ENCODE data around the gene LDHAL6B.

LDHAL6B gene

GRCh38 chr15:59221511-59222505 lies 15.2 kb downstream of the LDHAL6B start:
- DNase-seq: peak; percentile 69 to 89 (median 87)

- DNase-seq: no peak
Observed at GRCh38 chr15:59222906-59223550, 16.4 kb downstream of the LDHAL6B start.

GRCh38 chr15:59223736-59224135 lies 17.1 kb downstream of the LDHAL6B start:
- DNase-seq: no peak

DNA sequence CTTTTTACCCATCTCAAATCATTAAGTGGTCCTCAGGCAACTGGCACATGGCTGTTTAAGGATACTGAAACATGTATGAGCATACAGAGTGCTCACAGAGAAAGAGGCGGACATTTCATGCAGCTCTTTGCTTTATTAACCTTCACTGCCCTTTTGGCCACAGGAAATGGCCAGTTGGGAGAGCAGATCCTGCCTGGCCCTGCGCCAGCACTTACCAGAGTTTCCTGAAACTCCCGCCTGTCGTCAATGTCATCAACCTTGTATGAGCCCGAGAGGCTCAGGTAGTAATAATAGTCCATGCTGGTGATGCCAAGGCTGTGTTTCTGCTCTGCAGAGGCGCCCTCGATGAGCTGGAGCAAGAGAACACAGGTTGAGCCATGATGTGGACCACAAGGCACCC lies 17.8 kb downstream of the LDHAL6B start:
- no peak for DNase-seq

GRCh38 chr15:59227021-59227420 lies 20.4 kb downstream of the LDHAL6B start:
- no peak for DNase-seq

GRCh38 chr15:59229015-59229414 lies 22.4 kb downstream of the LDHAL6B start:
- DNase-seq: no peak

- no peak for DNase-seq
Observed at GRCh38 chr15:59229453-59229852, 22.8 kb downstream of the LDHAL6B start.

DNA sequence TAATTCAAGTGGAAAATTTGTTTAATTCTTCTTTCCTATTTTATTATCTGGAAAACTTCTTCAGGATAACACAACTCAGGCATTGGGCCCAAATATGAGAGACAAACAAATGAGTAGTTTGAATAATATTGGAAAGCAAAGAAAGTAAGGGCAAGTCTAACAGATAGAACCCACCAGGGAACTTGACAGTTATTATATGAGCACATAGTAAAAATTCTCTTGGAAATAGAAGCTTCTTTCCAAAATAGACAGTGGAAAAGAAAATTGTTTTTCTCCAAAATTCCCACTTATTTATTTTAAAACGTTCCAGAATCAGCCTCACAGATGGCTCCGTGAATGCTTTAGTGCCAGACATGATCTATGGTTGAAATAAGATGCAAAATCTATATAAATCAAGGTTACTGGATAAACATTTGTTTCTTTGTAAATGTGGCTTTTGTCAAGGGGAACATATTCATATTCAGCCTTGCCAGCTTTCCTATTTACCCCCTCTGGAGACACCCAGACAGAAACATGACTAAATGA lies 23.9 kb downstream of the LDHAL6B start:
- no peak for DNase-seq

DNA sequence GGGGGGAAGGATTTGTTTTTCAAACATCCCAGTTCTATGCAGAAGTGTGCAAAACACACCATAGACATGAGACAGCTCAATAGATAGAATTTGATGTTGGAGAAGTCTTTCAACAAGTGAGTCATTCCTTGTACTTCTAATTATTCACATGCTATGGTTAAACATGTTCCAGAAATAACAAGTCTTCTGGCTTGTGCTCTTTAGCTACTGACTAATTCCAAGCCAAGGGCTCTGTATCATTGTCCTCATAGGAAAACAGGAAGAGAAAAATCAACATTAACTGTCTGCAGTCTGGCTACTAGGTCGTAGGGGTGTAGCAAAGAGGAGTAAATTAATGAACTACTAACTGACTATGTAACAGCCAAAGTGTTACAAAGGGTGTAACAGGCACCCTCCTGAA lies 25.8 kb downstream of the LDHAL6B start:
- peak; percentile 56 to 84 (median 74) for DNase-seq

DNA sequence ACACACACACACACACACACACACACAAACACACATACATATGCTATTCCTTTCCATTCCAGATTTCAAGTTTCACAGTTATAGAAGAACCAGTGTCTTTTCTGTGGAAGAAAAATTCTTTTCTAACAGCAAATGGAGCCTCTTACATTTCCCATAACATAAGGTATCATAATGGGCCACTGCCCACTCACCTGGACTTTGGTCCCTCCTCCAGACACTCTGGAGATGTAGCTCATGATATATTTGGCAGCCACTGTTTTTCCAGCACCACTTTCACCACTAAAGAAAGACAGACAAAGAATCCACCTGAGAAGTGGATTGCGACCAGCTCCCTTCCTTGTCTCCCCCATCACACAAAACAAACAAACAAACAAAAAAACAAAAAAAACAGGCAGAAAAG lies 29.8 kb downstream of the LDHAL6B start:
- DNase-seq: no peak

DNA sequence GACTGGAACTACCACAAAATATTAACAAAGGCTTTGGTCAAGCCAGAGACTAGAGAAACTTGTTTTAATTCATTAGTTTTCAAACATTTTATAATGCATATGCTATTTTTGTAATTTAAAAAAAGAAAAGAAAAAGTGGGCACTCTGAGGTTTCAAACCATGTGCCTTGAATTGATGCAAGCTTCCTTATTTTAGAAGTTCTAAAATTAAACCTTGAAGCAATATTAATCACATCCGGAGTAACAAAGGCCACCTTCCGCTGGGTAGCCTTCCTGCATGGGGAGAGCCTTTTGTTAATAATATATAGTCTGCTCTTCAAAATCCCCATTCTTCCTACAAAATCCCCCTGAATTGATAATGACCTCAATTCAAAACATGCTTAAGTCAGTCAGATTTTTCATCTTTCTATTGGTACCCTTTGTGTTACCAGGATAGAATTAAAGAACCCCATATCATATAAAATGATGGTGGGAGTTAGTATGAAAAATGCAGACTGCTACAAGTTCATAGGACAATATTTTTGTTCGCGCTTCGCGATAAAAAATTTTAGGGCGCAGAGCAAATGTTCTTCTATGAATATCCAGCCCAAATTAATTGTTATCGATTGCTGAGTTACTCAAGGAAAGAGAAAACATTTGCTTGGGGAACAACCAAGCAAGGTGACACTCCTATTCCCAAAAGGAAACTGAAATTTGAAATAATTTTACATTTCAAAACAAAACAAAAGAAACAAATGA lies 30.6 kb downstream of the LDHAL6B start:
- peak; percentile 81 to 91 (median 90) for DNase-seq

GRCh38 chr15:59237924-59238331 lies 31.3 kb downstream of the LDHAL6B start:
- peak; percentile 82 to 93 (median 88) for DNase-seq

- DNase-seq: no peak
Observed at GRCh38 chr15:59240036-59240435, 33.4 kb downstream of the LDHAL6B start.

DNA sequence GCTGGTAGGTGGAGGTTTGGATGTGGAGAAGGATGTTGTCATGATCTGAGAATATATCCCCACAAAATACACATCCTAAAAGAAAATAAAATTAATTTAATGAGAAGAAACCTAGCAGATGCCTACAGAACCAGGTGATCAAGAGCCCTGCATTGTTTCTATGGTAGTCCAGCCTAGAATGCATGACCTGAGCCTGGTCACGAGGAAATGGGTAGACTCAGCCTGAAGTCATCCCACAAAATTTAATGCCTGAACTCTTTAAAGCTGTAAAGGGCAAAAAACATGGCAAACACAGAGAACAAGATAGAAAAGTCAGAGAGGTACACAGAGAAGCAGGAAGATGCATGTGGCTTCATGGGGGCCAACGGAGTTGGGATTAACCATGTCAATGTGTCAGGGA lies 36.0 kb downstream of the LDHAL6B start:
- DNase-seq: no peak

- DNase-seq: no peak
Observed at GRCh38 chr15:59243622-59244021, 37.0 kb downstream of the LDHAL6B start.

- DNase-seq: no peak
Observed at GRCh38 chr15:59244337-59244736, 37.7 kb downstream of the LDHAL6B start.

DNA sequence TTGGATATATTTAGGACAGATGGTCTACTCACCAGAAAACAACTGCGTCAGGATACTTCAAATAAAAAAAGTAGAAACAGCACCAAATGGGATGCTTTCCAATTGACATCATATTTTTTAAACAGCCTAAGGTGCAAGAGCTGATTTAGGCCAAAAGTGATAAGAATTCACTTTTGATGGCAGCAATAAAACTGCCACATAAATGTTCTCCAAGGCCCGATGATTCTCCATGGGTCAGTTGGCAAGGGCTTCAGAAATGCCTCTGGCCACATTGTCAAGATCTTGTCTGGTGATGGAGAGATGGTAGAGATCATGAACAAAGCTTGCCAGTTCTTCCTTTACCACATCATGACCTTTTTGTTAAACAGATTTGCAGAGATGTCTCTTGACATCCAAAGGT lies 38.9 kb downstream of the LDHAL6B start:
- no peak for DNase-seq

DNA sequence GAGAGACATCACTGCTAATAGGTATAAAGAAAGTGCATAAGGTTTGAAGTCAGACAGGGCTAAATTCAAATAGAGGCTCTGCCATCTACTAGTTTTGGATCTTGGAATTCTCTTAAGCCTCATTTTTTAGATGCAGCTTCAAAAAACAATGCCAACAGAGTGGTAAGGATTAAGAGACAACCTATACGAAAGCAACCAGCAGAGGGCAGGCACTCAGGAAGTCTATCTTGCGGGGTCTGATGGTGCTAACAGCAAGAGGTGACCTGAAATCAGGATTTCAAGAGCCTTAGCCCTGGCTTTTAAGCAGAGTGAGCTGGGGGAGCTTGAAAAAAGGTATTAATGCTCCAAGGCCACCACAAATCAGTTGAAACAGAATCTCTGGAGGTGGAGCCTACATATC lies 40.7 kb downstream of the LDHAL6B start:
- DNase-seq: peak; percentile 63 to 70 (median 64)

DNA sequence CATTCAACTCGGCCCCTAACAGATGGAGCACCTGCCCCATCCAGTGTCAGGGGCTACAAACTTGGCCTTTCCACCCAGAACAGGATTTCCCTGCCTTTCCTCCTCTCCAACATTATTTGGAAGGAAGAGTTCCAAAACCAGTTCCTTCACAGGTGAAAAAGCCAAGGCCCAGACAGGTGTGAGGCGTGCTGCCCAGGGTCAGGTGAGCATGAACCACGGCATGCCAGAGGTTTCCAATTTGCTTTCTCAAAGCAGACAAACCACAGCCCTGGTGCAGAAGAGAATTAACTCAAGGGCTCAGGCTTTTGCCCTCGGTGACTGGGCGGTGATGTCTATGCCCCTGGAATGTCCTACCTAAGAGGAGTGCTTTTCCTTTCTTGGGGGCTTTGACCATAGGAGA lies 43.2 kb downstream of the LDHAL6B start:
- no peak for DNase-seq

DNA sequence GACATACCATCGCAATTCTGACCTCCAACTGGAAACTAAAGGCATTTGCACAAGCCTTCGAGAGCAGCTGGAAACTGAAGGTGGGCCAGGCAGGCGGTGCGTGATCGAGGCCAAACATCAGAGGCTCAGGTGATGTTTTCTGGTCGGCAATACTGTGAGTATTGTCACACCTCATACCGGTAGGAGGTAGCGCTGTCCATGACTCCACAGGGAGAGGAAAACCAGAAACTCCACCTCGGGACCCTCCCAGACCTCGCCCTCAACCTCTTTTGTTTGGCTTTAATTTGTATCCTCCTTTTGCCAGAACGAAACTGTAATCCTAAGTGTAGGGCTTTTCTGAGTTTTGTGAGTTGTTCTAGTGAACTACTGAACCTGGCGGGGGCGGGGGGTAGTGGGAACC lies 43.6 kb downstream of the LDHAL6B start:
- no peak for DNase-seq

DNA sequence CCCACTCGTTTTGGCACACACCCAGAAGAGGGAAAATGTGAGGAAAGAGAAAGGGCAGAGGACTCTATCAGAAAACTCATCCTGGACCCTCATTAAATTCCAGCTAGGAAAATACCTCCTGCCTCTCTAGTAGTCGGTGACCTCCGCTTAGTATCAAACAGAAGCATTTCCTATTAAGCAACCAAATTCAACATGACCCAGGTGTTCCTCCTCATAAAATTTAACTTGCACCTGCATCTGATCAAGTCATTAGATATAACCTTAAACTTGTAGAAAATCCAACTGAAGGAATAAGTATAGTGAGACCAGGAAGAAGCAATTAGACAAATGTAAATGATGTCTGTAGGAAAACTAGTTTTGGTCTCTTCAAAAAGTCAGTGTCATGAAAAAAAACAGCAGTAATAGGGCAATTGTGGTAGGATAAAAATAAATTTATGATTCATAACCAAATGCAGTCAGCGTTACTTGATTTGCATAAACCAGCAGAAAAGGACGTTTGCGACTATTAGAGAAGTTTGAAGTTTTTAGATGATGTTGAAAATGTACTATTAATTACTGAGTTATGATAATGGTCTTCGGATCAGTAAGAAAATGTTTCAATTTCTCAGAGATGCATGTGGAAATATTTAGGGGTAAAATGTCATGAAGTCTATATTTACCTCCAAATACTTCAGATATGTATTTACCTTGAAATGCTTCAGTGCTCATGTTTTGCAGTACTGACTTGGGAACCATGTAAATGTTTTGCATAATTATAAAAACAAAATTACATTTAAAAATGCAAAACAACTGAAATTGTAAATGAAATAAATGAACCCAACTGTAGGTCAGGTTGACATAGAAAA lies 44.6 kb downstream of the LDHAL6B start:
- DNase-seq: peak; percentile 46 to 89 (median 86)

DNA sequence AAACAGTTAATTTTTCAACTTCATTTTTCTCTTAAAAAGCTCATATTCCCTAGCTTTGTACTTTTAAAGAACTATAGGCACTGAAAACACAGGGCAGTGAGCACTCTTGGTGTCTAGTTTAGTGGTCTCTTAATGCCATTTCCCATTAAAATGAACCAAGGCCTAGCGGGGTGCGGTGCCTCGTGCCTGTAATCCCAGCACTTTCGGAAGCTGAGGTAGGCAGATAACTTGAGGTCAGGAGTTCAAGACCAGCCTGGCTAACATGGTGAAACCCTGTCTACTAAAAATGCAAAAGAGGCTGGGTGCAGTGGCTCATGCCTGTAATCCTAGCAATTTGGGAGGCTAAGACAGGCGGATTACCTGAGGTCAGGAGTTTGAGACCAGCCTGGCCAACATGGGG lies 45.5 kb downstream of the LDHAL6B start:
- no peak for DNase-seq

All from suppressor macrophage treated with lipopolysaccharide for 1 hour (primary cell).